ENCODE measurements around the gene NPHP1.
"Not testable (repeated sequence)": the region's sequence is repeated elsewhere in the genome, so short reads cannot be mapped to it uniquely, and the experiment has no call there.

Gene NPHP1

DNA sequence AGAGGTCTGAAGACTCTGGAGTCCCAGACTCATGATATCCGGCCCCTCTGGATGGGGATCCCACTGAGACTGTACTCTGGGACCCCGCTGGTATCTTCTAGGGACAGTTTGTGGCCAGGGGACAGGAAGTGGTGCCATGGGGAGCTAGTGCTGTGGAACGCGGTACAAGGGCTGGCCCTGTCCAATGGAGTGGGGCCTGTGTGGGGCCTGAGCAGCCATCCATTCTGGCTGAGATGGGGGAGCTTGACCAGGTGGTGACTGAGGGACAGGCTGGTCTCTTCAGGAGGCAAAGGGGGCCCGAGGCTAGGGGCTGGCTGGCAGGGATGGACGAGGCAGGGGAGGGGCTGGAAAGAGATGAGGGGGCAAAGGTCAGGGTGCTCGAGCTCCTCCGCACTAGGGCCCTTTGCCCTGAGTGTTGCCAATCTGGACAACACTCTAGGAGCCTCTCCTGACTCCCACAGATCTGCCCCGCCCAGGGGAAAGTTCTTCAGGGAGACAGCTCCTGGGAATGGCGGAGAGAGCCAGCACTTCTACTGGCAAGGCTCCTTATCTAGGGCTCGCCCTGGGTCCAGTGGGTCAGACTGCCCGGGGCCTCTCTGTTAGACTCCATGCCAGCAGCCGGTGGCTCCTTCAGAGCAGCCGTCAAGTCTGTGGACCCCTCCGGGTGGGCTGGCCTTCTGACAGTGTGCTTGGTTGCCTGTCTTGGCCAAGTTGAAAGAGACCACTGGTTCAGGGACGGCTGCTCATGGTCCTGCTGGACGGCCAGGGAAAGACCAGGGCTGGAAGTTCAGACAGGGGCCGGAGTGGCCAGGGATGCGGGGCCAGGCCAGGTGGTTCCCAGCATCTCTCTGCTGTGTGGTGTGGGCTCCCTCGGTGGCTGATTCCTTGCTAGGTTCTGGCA, 101.5 kb downstream of the NPHP1 start:
- H3K4me1 ChIP-seq, result peaks cover 0 to 45% (median 27%) of the 10 kb centered on the region in 4 donors
- intact Hi-C loops (cut with DNase I; ENCODE audit: low total_unique reads), result no loop called here
- peaks cover 0 to 3% of the 10 kb centered on the region in 2 donors for H3K27me3 ChIP-seq
- no peaks in the 10 kb centered on the region for H3K9me3 ChIP-seq
- H3K27ac ChIP-seq, result peak overlapping the region; percentile 82 to 87
- H3K36me3 ChIP-seq, result no peaks in the 10 kb centered on the region
- no peak overlapping the region for H3K4me3 ChIP-seq
- DNase-seq, result no peak
- TF ChIP-seq, protein P1, sequence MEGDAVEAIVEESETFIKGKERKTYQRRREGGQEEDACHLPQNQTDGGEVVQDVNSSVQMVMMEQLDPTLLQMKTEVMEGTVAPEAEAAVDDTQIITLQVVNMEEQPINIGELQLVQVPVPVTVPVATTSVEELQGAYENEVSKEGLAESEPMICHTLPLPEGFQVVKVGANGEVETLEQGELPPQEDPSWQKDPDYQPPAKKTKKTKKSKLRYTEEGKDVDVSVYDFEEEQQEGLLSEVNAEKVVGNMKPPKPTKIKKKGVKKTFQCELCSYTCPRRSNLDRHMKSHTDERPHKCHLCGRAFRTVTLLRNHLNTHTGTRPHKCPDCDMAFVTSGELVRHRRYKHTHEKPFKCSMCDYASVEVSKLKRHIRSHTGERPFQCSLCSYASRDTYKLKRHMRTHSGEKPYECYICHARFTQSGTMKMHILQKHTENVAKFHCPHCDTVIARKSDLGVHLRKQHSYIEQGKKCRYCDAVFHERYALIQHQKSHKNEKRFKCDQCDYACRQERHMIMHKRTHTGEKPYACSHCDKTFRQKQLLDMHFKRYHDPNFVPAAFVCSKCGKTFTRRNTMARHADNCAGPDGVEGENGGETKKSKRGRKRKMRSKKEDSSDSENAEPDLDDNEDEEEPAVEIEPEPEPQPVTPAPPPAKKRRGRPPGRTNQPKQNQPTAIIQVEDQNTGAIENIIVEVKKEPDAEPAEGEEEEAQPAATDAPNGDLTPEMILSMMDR (IDR thresholded peaks at IDR 0.05), result no peak

DNA sequence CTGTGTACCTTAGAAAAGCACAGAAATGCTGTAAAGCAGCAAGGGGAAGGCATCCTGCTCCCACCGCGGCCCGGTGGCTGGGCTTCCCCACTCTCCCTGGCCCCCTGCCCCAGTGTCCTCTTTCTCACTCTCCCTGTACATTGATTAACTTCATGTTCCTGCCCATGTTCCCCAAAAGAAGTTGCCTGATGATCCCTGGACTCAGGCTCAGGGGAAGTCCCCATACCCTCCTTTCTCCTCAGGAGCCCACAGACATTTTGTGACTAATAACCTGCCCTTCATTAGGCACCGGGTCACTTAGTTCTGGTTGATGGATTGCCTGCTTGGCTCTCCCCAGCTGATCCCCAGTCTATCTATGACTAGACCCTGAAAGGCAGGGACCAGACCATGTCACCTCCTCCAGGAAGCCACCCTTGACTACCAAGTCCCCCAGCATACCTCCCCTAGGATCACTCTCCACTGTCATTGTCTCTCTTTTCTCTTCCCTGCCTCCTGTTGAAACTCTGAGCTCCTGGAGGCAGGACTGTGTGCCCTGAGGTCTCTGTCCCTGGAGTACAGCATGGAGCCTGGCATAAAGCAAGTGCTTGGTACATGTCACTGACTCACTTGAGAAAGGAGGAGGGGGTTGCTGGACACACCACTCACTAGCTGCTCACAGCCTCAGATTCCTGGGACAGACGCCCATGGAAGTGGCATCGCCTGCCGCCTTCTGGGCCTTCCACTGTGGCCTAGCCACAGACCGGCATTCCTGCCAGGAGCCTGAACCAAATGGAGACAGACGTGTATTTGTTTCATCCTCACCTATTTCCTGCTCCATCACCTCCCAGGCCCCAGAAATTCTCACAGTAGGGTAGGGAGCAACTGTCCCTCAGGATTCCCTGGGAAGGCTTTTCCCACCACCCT, 102.7 kb downstream of the NPHP1 start:
- Histone ChIP-seq H3K4me3 (peak overlapping the region; percentile 9 to 17), H3K9me3 (no peaks in the 10 kb centered on the region), H3K27me3 (peaks cover 0 to 3% of the 10 kb centered on the region in 2 donors), H3K4me1 (peaks cover 0 to 46% (median 26%) of the 10 kb centered on the region in 4 donors), H3K27ac (peak overlapping the region; percentile 82 to 87), H3K36me3 (no peaks in the 10 kb centered on the region)
- TF ChIP-seq, protein P1 (IDR thresholded peaks at IDR 0.05), result no peak
- intact Hi-C loops (cut with DNase I; ENCODE audit: low total_unique reads), result no loop called here
- DNase-seq, result no peak

- Histone ChIP-seq H3K9me3 (no peaks in the 10 kb centered on the region), H3K27me3 (peaks cover 0 to 3% of the 10 kb centered on the region in 2 donors), H3K36me3 (no peaks in the 10 kb centered on the region), H3K27ac (peak overlapping the region; percentile 82 to 87), H3K4me3 (peak overlapping the region; percentile 9 to 17), H3K4me1 (peaks cover 0 to 46% (median 24%) of the 10 kb centered on the region in 4 donors)
- DNase-seq, result peak; percentile 98 to 99
- intact Hi-C loops (cut with DNase I; ENCODE audit: low total_unique reads), result no loop called here
- TF ChIP-seq, protein P1 (IDR thresholded peaks at IDR 0.05), result no peak
These were observed 103.5 kb downstream of the NPHP1 start for GRCh38 chr2:110101280-110101844.

GRCh38 chr2:110100880-110101279, 103.9 kb downstream of the NPHP1 start:
- Histone ChIP-seq H3K4me1 (peaks cover 0 to 43% (median 27%) of the 10 kb centered on the region in 4 donors), H3K27ac (peak overlapping the region; percentile 82 to 87), H3K4me3 (peak overlapping the region in 1 of 2 donors; percentile 9)
- intact Hi-C loops (cut with DNase I; ENCODE audit: low total_unique reads); H3K27me3 ChIP-seq; H3K9me3 ChIP-seq; DNase-seq; H3K36me3 ChIP-seq: not testable (repeated sequence)

GRCh38 chr2:110100480-110100879, 104.3 kb downstream of the NPHP1 start:
- DNase-seq, result no peak
- TF ChIP-seq, protein P1 (IDR thresholded peaks at IDR 0.05), result no peak
- Histone ChIP-seq H3K36me3 (no peaks in the 10 kb centered on the region), H3K4me3 (no peak overlapping the region), H3K27me3 (peaks cover 0 to 3% of the 10 kb centered on the region in 2 donors), H3K4me1 (peaks cover 0 to 42% (median 27%) of the 10 kb centered on the region in 4 donors), H3K27ac (peak overlapping the region; percentile 82 to 87), H3K9me3 (no peaks in the 10 kb centered on the region)
- intact Hi-C loops (cut with DNase I; ENCODE audit: low total_unique reads), result no loop called here
